HCT116 (cell line): ENCODE data around the gene GOLM1. TPM values are rescaled to one million over a fixed set of nuclear protein-coding genes. Genes with fewer than 3 reads are reported as not detected.

ENCODE experiments used
- ATAC-seq: fragments of 200-7000 bp; cut with Tn5 transposase; 2 replicates; pipeline ENCODE4 v1.9.1; 2020; ENCODE audit warnings: mild to moderate bottlenecking, moderate library complexity
- BruUV-seq: library from RNA; stranded (reverse); fragments of 400-500 nt; replicated peaks from 2 replicates; lab custom pipeline; 2021; lab: Mats Ljungman, UMichigan
- CTCF ChIA-PET: fragments of 300-600 bp; sonication (Branson Sonifier 250); formaldehyde crosslinking; loops from one replicate; lab custom pipeline; 2021; ENCODE audit warnings: antibody characterized with exemption; lab: Charles Lee
- POLR2A ChIA-PET: fragments of 300-600, 350-600 bp; sonication (Branson Sonifier 250); formaldehyde crosslinking; loops from one replicate; lab custom pipeline; 2021; ENCODE audit warnings: antibody characterized with exemption; lab: Charles Lee
- RAD21 ChIA-PET, 2 experiments: fragments of 300-600 bp; sonication (Branson Sonifier 250); formaldehyde crosslinking; loops; one replicate each; lab custom pipeline; 2023; ENCODE audit warnings: low total read pairs in 2 of 2; ENCODE audit not compliant: uncharacterized antibody in 2 of 2, unreplicated experiment in 2 of 2, low non-redundant PET in 1 of 2; lab: Charles Lee
- DNase-seq: peaks from one replicate; pipeline ENCODE4 v3.0.0-alpha.2; 2010; ENCODE audit warnings: low read depth, low spot score
- H2AFZ ChIP-seq: fragments of 200-600 bp; shearing (Covaris generic), sonication (generic); 2 replicates; pipeline ENCODE4 v1.6.1; 2017; ENCODE audit warnings: low read depth, mixed run types, mixed read lengths, antibody characterized with exemption, low read length; ENCODE audit not compliant: poor library complexity, severe bottlenecking
- H3K27ac ChIP-seq: 2 replicates; pipeline ENCODE4 v1.5.1; 2012; ENCODE audit warnings: low read depth, low read length
- H3K27me3 ChIP-seq: fragments of 200-600 bp; sonication (generic); 2 replicates; pipeline ENCODE4 v1.6.1; 2016; ENCODE audit warnings: mixed run types, low read length, mixed read lengths; ENCODE audit not compliant: insufficient read depth
- H3K36me3 ChIP-seq, 2 experiments: fragments of 200-500 bp in 1 of 2; fragments of 200-600 bp in 1 of 2; sonication (Bioruptor generic) in 1 of 2; sonication (generic) in 1 of 2; 2 replicates each; pipeline versions ENCODE4 v1.5.1 to v1.6.1; 2014 to 2016; ENCODE audit warnings: low read length in 2 of 2, inconsistent platforms in 1 of 2, mixed read lengths in 1 of 2, mixed run types in 1 of 2; ENCODE audit not compliant: insufficient read depth in 2 of 2, control insufficient read depth in 1 of 2
- H3K4me1 ChIP-seq, 2 experiments: fragments of 200-600 bp in 1 of 2; sonication (generic) in 1 of 2; 2 replicates each; pipeline versions ENCODE4 v1.5.1 to v1.6.1; 2012 to 2017; ENCODE audit warnings: low read length in 2 of 2, inconsistent platforms in 1 of 2, mild to moderate bottlenecking in 1 of 2, mixed read lengths in 1 of 2, mixed run types in 1 of 2, moderate library complexity in 1 of 2; ENCODE audit not compliant: insufficient read depth in 2 of 2, control insufficient read depth in 1 of 2
- H3K4me2 ChIP-seq: fragments of 200-600 bp; sonication (generic); 2 replicates; pipeline ENCODE4 v1.6.1; 2017; ENCODE audit warnings: mixed run types, low read length, mixed read lengths
- H3K4me3 ChIP-seq, 2 experiments: fragments of 200-600 bp in 1 of 2; sonication (generic) in 1 of 2; replicated peaks in 1 of 2; 2 replicates each; pipeline ENCODE4 v1.5.1; 2011 to 2016; ENCODE audit warnings: low read length in 2 of 2, control low read depth in 1 of 2, low read depth in 1 of 2, mild to moderate bottlenecking in 1 of 2, mixed read lengths in 1 of 2, mixed run types in 1 of 2
- H3K79me2 ChIP-seq: fragments of 200-600 bp; sonication (generic); 2 replicates; pipeline ENCODE4 v1.6.1; 2017; ENCODE audit warnings: mild to moderate bottlenecking, mixed run types, low read length, moderate library complexity, mixed read lengths; ENCODE audit not compliant: insufficient read depth
- H3K9ac ChIP-seq: fragments of 200-600 bp; sonication (generic); 2 replicates; pipeline ENCODE4 v1.6.1; 2016; ENCODE audit warnings: low read length, mixed read lengths
- H3K9me2 ChIP-seq: fragments of 200-600 bp; sonication (generic), shearing (Covaris generic); 2 replicates; pipeline ENCODE4 v1.6.1; 2017; ENCODE audit warnings: mixed run types, mild to moderate bottlenecking, moderate library complexity; ENCODE audit not compliant: insufficient read depth
- H3K9me3 ChIP-seq, 2 experiments: fragments of 200-500 bp in 1 of 2; fragments of 200-600 bp in 1 of 2; sonication (Bioruptor generic) in 1 of 2; sonication (generic) in 1 of 2; 2 replicates each; pipeline ENCODE4 v1.6.1; 2014 to 2017; ENCODE audit warnings: low read length in 2 of 2, mixed read lengths in 2 of 2, inconsistent platforms in 1 of 2, low read depth in 1 of 2, mild to moderate bottlenecking in 1 of 2, mixed run types in 1 of 2, moderate library complexity in 1 of 2; ENCODE audit not compliant: control insufficient read depth in 1 of 2, insufficient read depth in 1 of 2
- H4K20me1 ChIP-seq: fragments of 200-600 bp; sonication (generic), shearing (Covaris generic); 2 replicates; pipeline ENCODE4 v1.6.1; 2017; ENCODE audit warnings: mixed run types, mild to moderate bottlenecking, moderate library complexity; ENCODE audit not compliant: insufficient read depth
- CBX3 ChIP-seq: IDR thresholded peaks from 2 replicates; pipeline ENCODE4 v1.6.1; 2012; ENCODE audit warnings: low read depth
- CEBPB ChIP-seq: IDR thresholded peaks from 2 replicates; pipeline ENCODE4 v1.6.1; 2012; ENCODE audit warnings: low read depth
- CTCF ChIP-seq, 3 experiments: fragments of 200-600 bp in 1 of 3; sonication (generic) in 1 of 3; IDR thresholded peaks in 2 of 3; conservative IDR thresholded peaks in 1 of 3; 2 replicates each; pipeline ENCODE4 v1.5.1; 2012 to 2017; ENCODE audit warnings: low read depth in 2 of 3, low read length in 2 of 3, antibody characterized with exemption in 1 of 3, borderline replicate concordance in 1 of 3, control low read depth in 1 of 3, mild to moderate bottlenecking in 1 of 3, mixed read lengths in 1 of 3, mixed run types in 1 of 3, moderate library complexity in 1 of 3; ENCODE audit not compliant: insufficient read depth in 1 of 3
- EGR1 ChIP-seq: IDR thresholded peaks from 2 replicates; pipeline ENCODE4 v1.6.1; 2012; ENCODE audit warnings: low read depth
- ELF1 ChIP-seq: IDR thresholded peaks from 2 replicates; pipeline ENCODE4 v1.6.1; 2012; ENCODE audit warnings: low read depth, borderline replicate concordance
- EZH2 ChIP-seq: fragments of 200-600 bp; sonication (generic); IDR thresholded peaks from 2 replicates; pipeline ENCODE4 v1.6.1; 2017; ENCODE audit warnings: antibody characterized with exemption, mixed run types
- FOSL1 ChIP-seq: IDR thresholded peaks from 2 replicates; pipeline ENCODE4 v1.6.1; 2012; ENCODE audit warnings: low read depth
- JUND ChIP-seq: IDR thresholded peaks from 2 replicates; pipeline ENCODE4 v1.6.1; 2012
- POLR2A ChIP-seq: IDR thresholded peaks from 2 replicates; pipeline ENCODE4 v1.7.0; 2011; ENCODE audit warnings: borderline replicate concordance; ENCODE audit not compliant: insufficient read depth, insufficient read length; ENCODE audit errors: extremely low read depth
- POLR2AphosphoS5 ChIP-seq: IDR thresholded peaks from 2 replicates; pipeline ENCODE4 v1.6.1; 2011; ENCODE audit warnings: mild to moderate bottlenecking, low read depth, low read length, moderate library complexity
- SIN3A ChIP-seq: IDR thresholded peaks from 2 replicates; pipeline ENCODE4 v1.6.1; 2012; ENCODE audit warnings: low read depth
- SP1 ChIP-seq: IDR thresholded peaks from 2 replicates; pipeline ENCODE4 v1.6.1; 2012; ENCODE audit warnings: low read depth
- YY1 ChIP-seq: IDR thresholded peaks from 2 replicates; pipeline ENCODE4 v1.6.1; 2011; ENCODE audit warnings: low read length, low read depth, moderate library complexity, mild to moderate bottlenecking; ENCODE audit not compliant: insufficient replicate concordance; ENCODE audit errors: extremely low read depth
- ZBTB33 ChIP-seq: IDR thresholded peaks from 2 replicates; pipeline ENCODE4 v1.6.1; 2011; ENCODE audit warnings: mild to moderate bottlenecking, low read length, moderate library complexity; ENCODE audit not compliant: insufficient replicate concordance; ENCODE audit errors: extremely low read depth
- ZFX ChIP-seq: fragments of 450-650 bp; IDR thresholded peaks from 2 replicates; pipeline ENCODE4 v1.6.1; 2017
- ZNF274 ChIP-seq: fragments of 200-500 bp; sonication (Bioruptor generic); IDR thresholded peaks from 2 replicates; pipeline ENCODE4 v1.6.1; 2014; ENCODE audit warnings: mild to moderate bottlenecking, low read depth, low read length, inconsistent platforms
- intact Hi-C: fragments of 100-400 bp; cut with micrococcal nuclease; formaldehyde crosslinking; loops from 2 replicates; pipeline ENCODE4 v1.10.0; 2022
- total RNA-seq: library from RNA; stranded (reverse); gene quantifications from one replicate; pipeline ENCODE4 v1.2.1, GENCODE V29; 2021; ENCODE audit not compliant: unreplicated experiment
- TF ChIP-seq, protein P1 (sequence below): IDR thresholded peaks from 2 replicates; pipeline ENCODE4 v1.6.1; 2012

Gene GOLM1
- total RNA-seq, 1 experiment from 2014 or later: 69.8 TPM

DNA sequence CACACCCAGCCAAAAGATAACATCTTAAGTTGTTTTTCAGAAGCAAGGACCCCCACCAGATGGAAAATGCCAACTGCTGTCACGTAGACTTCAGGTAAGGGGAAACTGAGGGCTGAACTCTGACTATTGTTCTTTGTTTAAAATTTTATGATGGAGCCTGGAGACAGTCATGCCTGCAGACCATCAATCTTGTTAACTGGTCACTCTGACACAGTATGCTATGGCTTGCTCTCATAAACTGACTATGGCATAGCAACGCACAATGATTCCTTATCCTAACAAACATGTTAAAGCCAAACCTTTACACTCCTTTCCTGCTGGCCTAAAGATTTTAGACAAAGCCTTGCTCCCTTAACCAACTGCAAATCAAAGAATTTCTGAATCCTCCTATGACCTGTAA, 43.6 kb upstream of the GOLM1 start (continued):
- no peak for TF ChIP-seq CTCF (IDR thresholded peaks at IDR 0.05 in 2 of 3, conservative IDR thresholded peaks at IDR 0.05 in 1 of 3; ENCODE audit: borderline replicate concordance in 1 of 3, insufficient read depth in 1 of 3, low read depth in 2 of 3, low read length in 2 of 3)
- TF ChIP-seq, protein P1, sequence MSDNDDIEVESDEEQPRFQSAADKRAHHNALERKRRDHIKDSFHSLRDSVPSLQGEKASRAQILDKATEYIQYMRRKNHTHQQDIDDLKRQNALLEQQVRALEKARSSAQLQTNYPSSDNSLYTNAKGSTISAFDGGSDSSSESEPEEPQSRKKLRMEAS: no peak
- TF ChIP-seq CBX3: no peak
- no peak for TF ChIP-seq EZH2
- TF ChIP-seq POLR2AphosphoS5: no peak
- TF ChIP-seq JUND: no peak
- TF ChIP-seq ZFX: no peak
- TF ChIP-seq ELF1: no peak
- TF ChIP-seq SIN3A: no peak
- no peak for TF ChIP-seq CEBPB

DNA sequence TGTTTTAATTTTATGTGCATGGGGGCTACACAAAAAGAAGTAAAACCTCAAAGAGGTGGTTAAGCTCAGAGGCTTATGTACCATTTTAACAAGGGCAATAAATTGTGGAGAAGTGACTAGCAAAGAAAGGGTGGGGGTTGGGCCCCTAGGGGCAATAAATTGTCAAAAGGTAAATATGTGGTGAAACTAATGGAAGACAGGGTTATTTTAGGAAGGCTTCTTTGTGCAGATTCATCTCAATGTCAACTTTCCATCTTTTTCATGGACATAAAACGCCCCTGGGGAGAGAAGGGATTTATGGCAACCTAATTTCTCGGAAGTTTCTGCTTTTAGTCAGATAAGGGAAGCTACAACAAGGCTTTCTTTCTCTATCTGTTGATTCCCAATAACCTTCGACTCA, 42.5 kb upstream of the GOLM1 start:
- intact Hi-C loops: no loop called here
- Histone ChIP-seq H3K36me3 (no peaks in the 10 kb centered on the region), H3K9me3 (no peaks in the 10 kb centered on the region), H3K27ac (no peak overlapping the region), H3K9me2 (no peaks in the 10 kb centered on the region), H3K79me2 (no peaks in the 10 kb centered on the region), H3K4me1 (peaks cover 0 to 15% of the 10 kb centered on the region in 2 experiments; a peak in 1 of 4 replicates), H3K4me2 (no peak overlapping the region), H3K27me3 (no peaks in the 10 kb centered on the region), H2AFZ (no peak overlapping the region), H4K20me1 (no peaks in the 10 kb centered on the region), H3K9ac (no peak overlapping the region), H3K4me3 (no peak overlapping the region)
- CTCF ChIA-PET: no interaction called here
- ATAC-seq: no peak
- no TSS peak for BruUV-seq
- RAD21 ChIA-PET: no interaction called here
- no peak for TF ChIP-seq CEBPB
- no peak for TF ChIP-seq POLR2AphosphoS5
- TF ChIP-seq ZBTB33: no peak
- no peak for TF ChIP-seq CTCF (IDR thresholded peaks at IDR 0.05 in 2 of 3, conservative IDR thresholded peaks at IDR 0.05 in 1 of 3; ENCODE audit: borderline replicate concordance in 1 of 3, insufficient read depth in 1 of 3, low read depth in 2 of 3, low read length in 2 of 3)
- TF ChIP-seq ELF1: no peak
- TF ChIP-seq, protein P1: no peak
- TF ChIP-seq SP1: no peak
- no peak for TF ChIP-seq EGR1
- TF ChIP-seq EZH2: no peak
- no peak for TF ChIP-seq POLR2A
- TF ChIP-seq FOSL1: no peak
- TF ChIP-seq JUND: no peak
- TF ChIP-seq YY1: no peak
- no peak for TF ChIP-seq ZNF274
- TF ChIP-seq CBX3: no peak
- POLR2A ChIA-PET: no interaction called here
- no peak for DNase-seq
